Glutamatergic neuron (in vitro differentiated cells): Measurements from ENCODE around the gene KISS1. TPM values are rescaled to one million over a fixed set of nuclear protein-coding genes. Genes with fewer than 3 reads are reported as not detected.

Experiments used
- DNase-seq: peaks from one replicate; pipeline ENCODE4 v3.0.0; 2022
- H3K27ac Mint-ChIP-seq: one replicate; pipeline ENCODE4 v1.8.0; 2020; ENCODE audit warnings: mild to moderate bottlenecking, mixed read lengths, inconsistent platforms; ENCODE audit not compliant: unreplicated experiment
- H3K27me3 Mint-ChIP-seq: one replicate; pipeline ENCODE4 v1.8.0; 2020; ENCODE audit warnings: mild to moderate bottlenecking, moderate library complexity, mixed read lengths, inconsistent platforms; ENCODE audit not compliant: unreplicated experiment
- H3K36me3 Mint-ChIP-seq: one replicate; pipeline ENCODE4 v1.8.0; 2020; ENCODE audit warnings: mild to moderate bottlenecking, mixed read lengths, inconsistent platforms; ENCODE audit not compliant: unreplicated experiment
- H3K4me1 Mint-ChIP-seq: one replicate; pipeline ENCODE4 v1.8.0; 2020; ENCODE audit warnings: mild to moderate bottlenecking, low read depth, mixed read lengths, inconsistent platforms; ENCODE audit not compliant: unreplicated experiment
- H3K4me3 Mint-ChIP-seq: one replicate; pipeline ENCODE4 v1.8.0; 2020; ENCODE audit warnings: mild to moderate bottlenecking, mixed read lengths, inconsistent platforms; ENCODE audit not compliant: unreplicated experiment
- H3K9me3 Mint-ChIP-seq: one replicate; pipeline ENCODE4 v1.8.0; 2020; ENCODE audit warnings: mild to moderate bottlenecking, moderate library complexity, mixed read lengths, inconsistent platforms; ENCODE audit not compliant: unreplicated experiment
- total RNA-seq: library from RNA; stranded (reverse); fragmentation: NEBNext Ultra II Directional; extraction: Animal tissue kit (Norgen Biotek cat#: 25700); gene quantifications from one replicate; pipeline ENCODE4 v1.2.1, GENCODE V29; 2021; ENCODE audit not compliant: unreplicated experiment
- TF ChIP-seq, protein P1 (sequence below): fragments of 200-600 bp; sonication (generic); IDR thresholded peaks from one replicate; pipeline ENCODE4 v1.5.0; 2021; ENCODE audit not compliant: partially characterized antibody, unreplicated experiment

KISS1 gene
- total RNA-seq, 1 donor from 2014 or later, result not detected

DNA sequence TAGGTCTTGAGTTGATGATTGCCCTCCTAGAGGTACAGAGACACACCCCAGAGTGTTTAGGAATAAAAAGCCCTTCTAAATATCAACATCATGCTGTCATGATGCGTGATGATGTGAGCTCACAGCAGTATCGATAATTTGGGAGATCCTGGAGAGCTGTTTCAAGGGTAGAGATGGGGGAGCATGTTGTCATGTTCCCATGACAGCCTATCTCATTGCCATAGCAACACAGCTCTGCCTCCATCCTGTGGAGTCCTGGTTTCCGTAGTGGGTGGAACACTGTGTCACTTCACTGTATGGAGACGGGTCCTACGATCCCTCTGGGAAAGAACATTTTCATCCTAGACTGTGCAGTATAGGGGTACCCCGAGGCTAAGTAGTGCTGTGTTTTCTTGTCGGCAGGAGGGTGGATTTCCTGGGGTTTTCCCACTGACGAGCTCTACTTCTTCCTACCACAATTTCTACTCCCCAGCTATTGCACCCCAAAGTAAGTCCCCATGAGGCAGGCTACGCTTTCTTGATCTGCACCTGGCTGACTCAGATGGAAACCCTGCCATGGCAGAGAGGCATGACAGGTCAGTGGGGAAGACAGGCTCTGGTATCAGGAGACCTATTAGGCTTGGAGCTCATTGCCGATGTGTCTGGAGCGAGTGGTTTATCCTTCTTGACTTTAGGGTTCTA lies 7.2 kb downstream of the KISS1 start:
- peak overlapping the region; percentile 20 for H3K4me3 Mint-ChIP-seq
- no peaks in the 10 kb centered on the region for H3K36me3 Mint-ChIP-seq
- DNase-seq, result no peak
- H3K4me1 Mint-ChIP-seq, result peaks cover 32% of the 10 kb centered on the region
- H3K27me3 Mint-ChIP-seq, result peaks cover 9% of the 10 kb centered on the region
- TF ChIP-seq, protein P1, sequence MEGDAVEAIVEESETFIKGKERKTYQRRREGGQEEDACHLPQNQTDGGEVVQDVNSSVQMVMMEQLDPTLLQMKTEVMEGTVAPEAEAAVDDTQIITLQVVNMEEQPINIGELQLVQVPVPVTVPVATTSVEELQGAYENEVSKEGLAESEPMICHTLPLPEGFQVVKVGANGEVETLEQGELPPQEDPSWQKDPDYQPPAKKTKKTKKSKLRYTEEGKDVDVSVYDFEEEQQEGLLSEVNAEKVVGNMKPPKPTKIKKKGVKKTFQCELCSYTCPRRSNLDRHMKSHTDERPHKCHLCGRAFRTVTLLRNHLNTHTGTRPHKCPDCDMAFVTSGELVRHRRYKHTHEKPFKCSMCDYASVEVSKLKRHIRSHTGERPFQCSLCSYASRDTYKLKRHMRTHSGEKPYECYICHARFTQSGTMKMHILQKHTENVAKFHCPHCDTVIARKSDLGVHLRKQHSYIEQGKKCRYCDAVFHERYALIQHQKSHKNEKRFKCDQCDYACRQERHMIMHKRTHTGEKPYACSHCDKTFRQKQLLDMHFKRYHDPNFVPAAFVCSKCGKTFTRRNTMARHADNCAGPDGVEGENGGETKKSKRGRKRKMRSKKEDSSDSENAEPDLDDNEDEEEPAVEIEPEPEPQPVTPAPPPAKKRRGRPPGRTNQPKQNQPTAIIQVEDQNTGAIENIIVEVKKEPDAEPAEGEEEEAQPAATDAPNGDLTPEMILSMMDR, result no peak
- no peak overlapping the region for H3K27ac Mint-ChIP-seq
- peaks cover 2% of the 10 kb centered on the region for H3K9me3 Mint-ChIP-seq

DNA sequence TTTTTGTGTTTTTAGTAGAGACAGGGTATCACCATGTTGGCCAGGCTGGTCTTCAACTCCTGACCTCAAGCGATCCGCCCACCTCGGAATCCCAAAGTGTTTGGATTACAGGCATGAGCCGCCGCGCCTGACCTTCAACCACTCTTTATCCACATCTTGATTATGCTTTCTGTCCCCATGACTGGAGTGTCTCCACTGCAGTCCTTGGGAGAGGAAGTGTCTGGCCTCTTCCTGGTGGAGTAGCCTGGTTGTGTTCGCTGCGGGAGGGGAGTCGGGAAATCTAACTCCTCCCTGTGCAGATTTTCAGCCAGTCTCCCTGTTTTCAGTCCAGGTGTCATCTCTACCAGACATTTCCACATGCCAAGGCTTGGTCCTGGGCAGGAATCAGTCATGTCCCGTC lies 9.7 kb downstream of the KISS1 start:
- Mint-ChIP-seq H3K27me3 (peaks cover 3% of the 10 kb centered on the region), H3K4me1 (peaks cover 30% of the 10 kb centered on the region), H3K27ac (no peak overlapping the region), H3K4me3 (no peak overlapping the region), H3K36me3 (no peaks in the 10 kb centered on the region), H3K9me3 (peaks cover 2% of the 10 kb centered on the region)
- TF ChIP-seq, protein P1, result no peak
- DNase-seq, result no peak

GRCh38 chr1:204181116-204181515 lies 15.2 kb downstream of the KISS1 start:
- H3K9me3 Mint-ChIP-seq, result peaks cover 4% of the 10 kb centered on the region
- no peaks in the 10 kb centered on the region for H3K36me3 Mint-ChIP-seq
- no peaks in the 10 kb centered on the region for H3K4me1 Mint-ChIP-seq
- DNase-seq, result no peak
- peaks cover 6% of the 10 kb centered on the region for H3K27me3 Mint-ChIP-seq
- TF ChIP-seq, protein P1, result no peak
- no peak overlapping the region for H3K27ac Mint-ChIP-seq
- H3K4me3 Mint-ChIP-seq, result no peak overlapping the region

DNA sequence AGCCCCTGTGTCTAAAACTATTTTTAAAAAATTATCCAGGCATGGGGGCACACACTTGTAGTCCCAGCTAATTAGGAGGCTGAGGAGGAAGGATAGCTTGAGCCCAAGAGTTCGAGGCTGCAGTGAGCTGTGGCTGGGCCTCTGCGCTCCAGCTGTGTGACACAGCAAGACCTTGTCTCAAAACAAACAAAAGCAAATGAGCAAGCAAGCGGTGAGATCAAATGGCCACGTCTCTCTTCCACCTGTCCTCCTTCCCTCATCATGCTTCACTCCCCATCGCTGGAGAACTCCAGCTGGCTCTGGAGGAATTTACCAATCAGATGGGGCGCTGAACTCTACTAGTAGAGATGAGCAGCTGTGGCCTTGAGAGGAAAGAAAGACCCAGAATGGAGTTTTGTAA lies 16.2 kb downstream of the KISS1 start:
- Mint-ChIP-seq H3K27me3 (peaks cover 6% of the 10 kb centered on the region), H3K27ac (no peak overlapping the region), H3K9me3 (peaks cover 4% of the 10 kb centered on the region), H3K36me3 (no peaks in the 10 kb centered on the region), H3K4me1 (no peaks in the 10 kb centered on the region), H3K4me3 (no peak overlapping the region)
- TF ChIP-seq, protein P1, result no peak
- DNase-seq, result no peak

- H3K27ac Mint-ChIP-seq, result no peak overlapping the region
- DNase-seq, result no peak
- no peaks in the 10 kb centered on the region for H3K36me3 Mint-ChIP-seq
- no peaks in the 10 kb centered on the region for H3K4me1 Mint-ChIP-seq
- peaks cover 4% of the 10 kb centered on the region for H3K9me3 Mint-ChIP-seq
- no peak overlapping the region for H3K4me3 Mint-ChIP-seq
- H3K27me3 Mint-ChIP-seq, result peaks cover 6% of the 10 kb centered on the region
- TF ChIP-seq, protein P1, result no peak
Measured at GRCh38 chr1:204178487-204179281, 17.6 kb downstream of the KISS1 start.
